Measurements from ENCODE around the gene KCNJ16. TPM values are rescaled to one million over a fixed set of nuclear protein-coding genes. Genes with fewer than 3 reads are reported as not detected.

Gene KCNJ16
- total RNA-seq, 1 donor from 2014 or later = 0.17 TPM

- Mint-ChIP-seq H3K27ac (ENCODE audit: unreplicated experiment) (no peak overlapping the region), H3K27me3 (ENCODE audit: low read depth) (no peaks in the 10 kb centered on the region), H3K36me3 (ENCODE audit: low read depth) (no peaks in the 10 kb centered on the region), H3K9me3 (ENCODE audit: low read depth) (no peaks in the 10 kb centered on the region), H3K4me1 (ENCODE audit: low read depth) (peaks cover 26% of the 10 kb centered on the region), H3K4me3 (ENCODE audit: unreplicated experiment) (no peak overlapping the region)
- DNase-seq (ENCODE audit: low spot score) = no peak
- TF ChIP-seq CTCF (IDR thresholded peaks at IDR 0.05) = no peak
Observed at GRCh38 chr17:70073310-70073709, 1.7 kb upstream of the KCNJ16 start.

- TF ChIP-seq CTCF (IDR thresholded peaks at IDR 0.05) = no peak
- Mint-ChIP-seq H3K27me3 (ENCODE audit: low read depth) (no peaks in the 10 kb centered on the region), H3K4me1 (ENCODE audit: low read depth) (peaks cover 26% of the 10 kb centered on the region), H3K36me3 (ENCODE audit: low read depth) (no peaks in the 10 kb centered on the region), H3K4me3 (ENCODE audit: unreplicated experiment) (no peak overlapping the region), H3K27ac (ENCODE audit: unreplicated experiment) (no peak overlapping the region), H3K9me3 (ENCODE audit: low read depth) (no peaks in the 10 kb centered on the region)
- no peak for DNase-seq (ENCODE audit: low spot score)
Observed at GRCh38 chr17:70073799-70074198, 1.2 kb upstream of the KCNJ16 start.

GRCh38 chr17:70074236-70074830 lies 692 bp upstream of the KCNJ16 start:
- no peaks in the 10 kb centered on the region for H3K9me3 Mint-ChIP-seq (ENCODE audit: low read depth)
- H3K4me3 Mint-ChIP-seq (ENCODE audit: unreplicated experiment) = no peak overlapping the region
- DNase-seq (ENCODE audit: low spot score) = no peak
- no peaks in the 10 kb centered on the region for H3K27me3 Mint-ChIP-seq (ENCODE audit: low read depth)
- peaks cover 26% of the 10 kb centered on the region for H3K4me1 Mint-ChIP-seq (ENCODE audit: low read depth)
- TF ChIP-seq CTCF (IDR thresholded peaks at IDR 0.05) = no peak
- no peaks in the 10 kb centered on the region for H3K36me3 Mint-ChIP-seq (ENCODE audit: low read depth)
- H3K27ac Mint-ChIP-seq (ENCODE audit: unreplicated experiment) = no peak overlapping the region

- Mint-ChIP-seq H3K9me3 (ENCODE audit: low read depth) (peaks cover 2% of the 10 kb centered on the region), H3K27me3 (ENCODE audit: low read depth) (no peaks in the 10 kb centered on the region), H3K4me1 (ENCODE audit: low read depth) (peaks cover 29% of the 10 kb centered on the region), H3K27ac (ENCODE audit: unreplicated experiment) (no peak overlapping the region), H3K36me3 (ENCODE audit: low read depth) (no peaks in the 10 kb centered on the region), H3K4me3 (ENCODE audit: unreplicated experiment) (no peak overlapping the region)
- DNase-seq (ENCODE audit: low spot score) = no peak
- TF ChIP-seq CTCF (IDR thresholded peaks at IDR 0.05) = no peak
Observed at GRCh38 chr17:70076189-70076588, 1.2 kb downstream of the KCNJ16 start.

GRCh38 chr17:70076831-70077230 lies 1.8 kb downstream of the KCNJ16 start:
- Mint-ChIP-seq H3K4me3 (ENCODE audit: unreplicated experiment) (no peak overlapping the region), H3K4me1 (ENCODE audit: low read depth) (peaks cover 30% of the 10 kb centered on the region), H3K27me3 (ENCODE audit: low read depth) (no peaks in the 10 kb centered on the region), H3K36me3 (ENCODE audit: low read depth) (no peaks in the 10 kb centered on the region), H3K9me3 (ENCODE audit: low read depth) (peaks cover 2% of the 10 kb centered on the region), H3K27ac (ENCODE audit: unreplicated experiment) (no peak overlapping the region)
- DNase-seq (ENCODE audit: low spot score) = no peak
- no peak for TF ChIP-seq CTCF (IDR thresholded peaks at IDR 0.05)
